HG03039 (cell line): Measurements from ENCODE around the gene CAMSAP3.

Experiments
- ATAC-seq: cut with Tn5 transposase; IDR thresholded peaks from one replicate; pipeline ENCODE4 v1.9.1; 2021; ENCODE audit warnings: mild to moderate bottlenecking, moderate library complexity; ENCODE audit not compliant: unreplicated experiment

CAMSAP3 gene

DNA sequence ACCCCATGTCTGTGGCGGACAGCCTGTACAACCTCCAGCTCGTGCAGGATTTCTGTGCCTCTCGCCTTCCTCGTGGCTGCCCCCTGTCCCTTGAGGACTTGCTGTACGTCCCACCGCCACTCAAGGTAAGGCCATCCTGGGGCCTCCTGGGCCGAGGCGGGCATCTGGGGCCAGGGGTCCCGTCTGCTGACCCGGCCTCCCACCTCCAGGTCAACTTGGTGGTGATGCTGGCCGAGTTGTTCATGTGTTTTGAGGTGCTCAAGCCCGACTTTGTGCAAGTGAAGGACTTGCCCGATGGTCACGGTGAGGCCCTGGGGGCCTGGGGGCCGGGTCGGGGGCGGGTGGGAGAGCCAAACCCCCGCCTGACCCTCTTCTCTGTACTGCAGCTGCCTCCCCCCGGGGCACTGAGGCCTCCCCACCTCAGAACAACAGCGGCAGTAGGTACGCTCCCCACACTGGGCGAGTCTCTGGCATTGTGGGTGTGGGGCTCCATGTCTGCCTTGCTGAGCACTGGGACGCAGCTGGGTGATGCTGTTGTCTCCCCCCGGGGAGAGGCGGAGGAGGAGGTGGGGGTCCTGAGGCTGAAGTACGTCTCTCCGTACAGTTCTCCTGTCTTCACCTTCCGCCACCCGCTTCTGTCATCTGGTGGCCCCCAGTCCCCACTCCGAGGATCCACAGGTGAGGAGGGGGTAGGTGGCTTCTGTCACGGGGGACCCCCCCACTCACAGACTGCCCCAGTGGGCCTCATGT lies 15.0 kb downstream of the CAMSAP3 start:
- ATAC-seq = no peak

DNA sequence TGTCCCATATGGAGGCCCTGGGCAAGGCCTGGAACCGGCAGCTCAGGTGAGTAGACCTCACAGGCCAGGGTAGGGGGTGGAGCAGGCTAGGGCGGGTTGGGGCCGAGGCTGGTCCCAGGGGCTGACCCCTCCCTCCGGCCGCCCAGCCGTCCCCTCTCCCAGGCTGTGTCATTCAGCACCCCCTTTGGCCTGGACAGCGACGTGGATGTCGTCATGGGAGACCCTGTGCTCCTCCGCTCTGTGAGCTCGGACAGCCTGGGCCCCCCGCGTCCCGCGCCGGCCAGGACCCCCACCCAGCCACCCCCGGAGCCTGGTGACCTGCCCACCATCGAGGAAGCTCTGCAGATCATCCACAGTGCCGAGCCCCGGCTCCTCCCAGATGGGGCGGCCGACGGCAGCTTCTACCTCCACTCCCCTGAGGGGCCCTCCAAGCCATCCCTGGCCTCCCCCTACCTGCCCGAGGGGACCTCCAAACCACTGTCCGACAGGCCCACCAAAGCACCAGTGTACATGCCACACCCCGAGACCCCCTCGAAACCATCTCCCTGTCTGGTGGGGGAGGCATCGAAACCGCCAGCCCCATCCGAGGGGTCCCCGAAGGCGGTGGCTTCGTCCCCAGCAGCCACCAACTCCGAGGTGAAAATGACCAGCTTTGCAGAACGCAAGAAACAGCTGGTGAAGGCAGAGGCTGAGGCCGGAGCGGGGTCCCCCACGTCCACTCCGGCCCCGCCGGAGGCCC lies 16.0 kb downstream of the CAMSAP3 start:
- ATAC-seq = no peak

DNA sequence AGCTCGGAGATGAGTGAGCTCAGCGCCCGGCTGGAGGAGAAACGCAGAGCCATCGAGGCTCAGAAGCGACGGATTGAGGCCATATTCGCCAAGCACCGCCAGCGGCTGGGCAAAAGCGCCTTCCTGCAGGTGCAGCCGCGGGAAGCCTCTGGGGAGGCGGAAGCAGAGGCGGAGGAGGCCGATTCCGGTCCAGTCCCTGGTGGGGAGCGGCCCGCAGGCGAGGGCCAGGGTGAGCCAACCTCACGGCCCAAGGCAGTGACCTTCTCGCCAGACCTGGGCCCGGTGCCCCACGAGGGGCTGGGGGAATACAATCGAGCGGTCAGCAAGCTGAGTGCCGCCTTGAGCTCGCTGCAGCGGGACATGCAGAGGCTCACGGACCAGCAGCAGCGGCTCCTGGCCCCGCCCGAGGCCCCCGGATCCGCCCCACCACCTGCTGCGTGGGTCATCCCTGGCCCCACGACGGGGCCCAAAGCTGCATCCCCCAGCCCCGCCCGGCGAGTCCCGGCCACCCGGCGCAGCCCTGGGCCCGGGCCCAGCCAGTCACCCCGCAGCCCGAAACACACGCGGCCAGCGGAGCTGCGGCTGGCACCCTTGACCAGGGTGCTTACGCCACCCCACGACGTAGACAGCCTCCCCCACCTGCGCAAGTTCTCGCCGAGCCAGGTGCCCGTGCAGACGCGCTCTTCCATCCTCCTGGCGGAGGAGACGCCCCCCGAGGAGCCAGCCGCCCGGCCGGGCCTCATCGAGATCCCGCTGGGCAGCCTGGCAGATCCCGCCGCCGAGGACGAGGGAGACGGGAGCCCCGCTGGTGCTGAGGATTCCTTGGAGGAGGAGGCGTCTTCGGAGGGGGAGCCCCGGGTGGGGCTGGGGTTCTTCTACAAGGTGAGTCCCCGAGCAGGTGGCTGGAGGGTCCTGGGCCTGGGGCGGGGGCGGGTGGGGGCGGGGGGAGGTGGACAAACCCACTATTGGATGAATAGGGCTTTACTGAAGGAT lies 16.9 kb downstream of the CAMSAP3 start:
- ATAC-seq = no peak

DNA sequence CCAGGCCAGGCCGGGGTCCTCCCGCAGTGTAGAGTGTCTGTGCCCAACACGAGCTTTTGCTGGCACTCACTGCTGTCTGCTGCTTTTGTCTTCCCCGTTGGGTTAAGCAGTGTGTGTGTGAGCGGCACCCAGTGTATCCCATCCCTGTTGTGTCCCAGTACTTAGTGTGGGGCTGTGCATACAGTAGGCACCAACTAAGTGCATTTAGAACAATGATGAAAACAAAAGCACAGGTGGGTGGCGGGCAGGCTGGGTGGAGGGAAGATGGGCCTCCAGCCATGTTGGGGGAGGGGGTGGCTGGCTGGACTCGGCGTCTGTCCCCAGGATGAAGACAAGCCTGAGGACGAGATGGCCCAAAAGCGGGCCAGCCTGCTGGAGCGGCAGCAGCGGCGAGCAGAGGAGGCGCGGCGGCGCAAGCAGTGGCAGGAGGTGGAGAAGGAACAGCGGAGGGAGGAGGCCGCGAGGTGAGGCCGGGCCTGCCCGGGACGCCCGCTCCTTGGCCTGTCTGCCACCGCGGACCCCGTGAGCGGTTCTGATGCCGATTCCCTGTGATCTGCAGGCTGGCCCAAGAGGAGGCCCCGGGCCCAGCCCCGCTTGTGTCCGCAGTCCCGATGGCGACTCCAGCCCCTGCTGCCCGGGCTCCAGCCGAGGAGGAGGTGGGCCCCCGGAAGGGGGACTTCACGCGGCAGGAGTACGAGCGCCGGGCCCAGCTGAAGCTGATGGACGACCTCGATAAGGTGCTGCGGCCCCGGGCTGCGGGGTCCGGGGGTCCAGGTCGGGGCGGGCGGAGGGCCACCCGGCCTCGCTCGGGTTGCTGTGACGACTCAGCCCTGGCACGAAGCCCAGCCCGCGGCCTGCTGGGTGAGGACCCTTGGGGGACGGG lies 19.4 kb downstream of the CAMSAP3 start:
- ATAC-seq = no peak

DNA sequence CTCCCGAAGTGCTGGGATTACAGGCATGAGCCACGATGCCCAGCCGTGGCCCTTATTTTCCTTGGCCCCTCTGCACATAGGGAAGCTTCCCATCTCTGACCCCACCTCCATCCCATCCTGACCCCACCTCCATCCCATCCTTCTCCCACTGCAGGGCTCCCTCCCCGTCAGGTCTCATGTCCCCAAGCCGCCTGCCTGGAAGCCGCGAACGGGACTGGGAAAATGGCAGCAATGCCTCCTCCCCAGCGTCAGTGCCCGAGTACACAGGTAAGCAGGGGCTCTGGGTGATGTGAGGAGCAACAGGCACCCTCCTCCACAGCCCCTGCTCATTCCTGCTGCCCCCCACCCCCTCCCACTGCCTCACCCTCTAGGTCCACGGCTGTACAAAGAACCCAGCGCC lies 21.5 kb downstream of the CAMSAP3 start:
- no peak for ATAC-seq

DNA sequence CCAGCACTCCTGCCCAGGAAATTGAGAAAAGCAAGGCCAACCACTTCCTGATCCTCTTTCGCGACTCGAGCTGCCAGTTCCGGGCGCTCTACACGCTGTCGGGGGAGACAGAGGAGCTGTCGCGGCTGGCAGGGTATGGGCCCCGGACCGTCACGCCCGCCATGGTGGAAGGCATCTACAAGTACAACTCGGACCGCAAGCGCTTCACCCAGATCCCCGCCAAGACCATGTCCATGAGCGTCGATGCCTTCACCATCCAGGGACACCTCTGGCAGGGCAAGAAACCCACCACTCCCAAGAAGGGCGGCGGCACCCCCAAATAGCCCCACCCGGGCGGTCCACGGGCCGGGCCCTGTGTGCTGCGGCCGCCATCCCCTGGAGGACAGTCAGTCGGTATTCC lies 22.1 kb downstream of the CAMSAP3 start:
- ATAC-seq = no peak

DNA sequence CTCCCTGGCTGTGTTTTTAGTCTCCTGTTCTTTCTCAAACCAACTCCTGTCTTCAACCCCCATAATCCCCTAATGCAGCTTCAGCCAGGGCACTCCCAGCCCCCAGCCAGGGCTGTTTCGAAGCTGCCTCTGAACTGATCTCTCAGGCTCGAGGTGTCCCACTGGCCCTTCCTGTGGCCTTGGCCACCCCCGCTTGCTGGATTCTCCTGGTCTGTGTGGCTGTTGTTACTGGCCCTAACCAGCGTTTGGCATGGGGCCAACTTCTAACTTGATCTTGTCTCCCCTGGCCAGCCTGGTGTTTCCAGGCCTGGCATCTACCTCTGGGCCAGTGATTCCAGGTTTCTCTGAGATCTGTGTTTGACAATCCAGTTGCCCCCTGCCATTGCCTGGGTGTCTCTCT lies 22.7 kb downstream of the CAMSAP3 start:
- no peak for ATAC-seq

DNA sequence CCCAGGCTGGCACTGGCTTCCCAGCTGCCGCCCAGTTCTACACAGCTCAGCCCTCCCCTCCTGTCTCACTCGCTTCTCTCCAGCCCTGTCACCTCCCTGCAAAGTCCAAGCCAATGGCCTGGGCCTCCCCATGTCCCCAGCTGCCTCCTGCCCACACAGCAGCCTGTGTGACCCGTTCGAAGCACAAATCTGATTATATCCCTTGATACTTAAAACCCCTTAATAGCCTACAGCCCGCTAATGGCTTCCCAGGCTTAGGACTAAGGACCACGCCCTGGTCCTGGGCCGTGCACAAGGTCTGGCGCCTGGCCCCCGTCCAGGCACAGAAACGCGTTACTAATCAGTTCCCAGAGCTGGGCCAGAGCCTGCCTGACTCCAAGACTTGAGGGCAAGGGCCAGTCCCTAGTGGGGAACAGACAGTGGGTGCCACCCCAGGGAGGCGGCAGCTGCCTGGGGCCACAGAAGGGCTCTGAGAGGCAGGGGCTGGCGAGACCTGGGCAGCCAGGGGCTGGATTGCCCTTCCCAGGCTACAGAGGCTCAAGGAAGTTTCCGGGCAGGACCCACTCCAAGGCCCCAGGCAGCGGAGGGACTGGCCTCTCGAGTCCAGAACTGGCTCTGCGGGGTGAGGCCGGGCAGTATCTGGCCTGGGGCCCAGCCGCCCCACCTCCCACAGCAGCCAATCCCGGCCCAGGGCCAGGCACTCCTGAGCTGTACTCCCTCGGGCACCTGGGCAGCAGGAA lies 23.3 kb downstream of the CAMSAP3 start:
- no peak for ATAC-seq

DNA sequence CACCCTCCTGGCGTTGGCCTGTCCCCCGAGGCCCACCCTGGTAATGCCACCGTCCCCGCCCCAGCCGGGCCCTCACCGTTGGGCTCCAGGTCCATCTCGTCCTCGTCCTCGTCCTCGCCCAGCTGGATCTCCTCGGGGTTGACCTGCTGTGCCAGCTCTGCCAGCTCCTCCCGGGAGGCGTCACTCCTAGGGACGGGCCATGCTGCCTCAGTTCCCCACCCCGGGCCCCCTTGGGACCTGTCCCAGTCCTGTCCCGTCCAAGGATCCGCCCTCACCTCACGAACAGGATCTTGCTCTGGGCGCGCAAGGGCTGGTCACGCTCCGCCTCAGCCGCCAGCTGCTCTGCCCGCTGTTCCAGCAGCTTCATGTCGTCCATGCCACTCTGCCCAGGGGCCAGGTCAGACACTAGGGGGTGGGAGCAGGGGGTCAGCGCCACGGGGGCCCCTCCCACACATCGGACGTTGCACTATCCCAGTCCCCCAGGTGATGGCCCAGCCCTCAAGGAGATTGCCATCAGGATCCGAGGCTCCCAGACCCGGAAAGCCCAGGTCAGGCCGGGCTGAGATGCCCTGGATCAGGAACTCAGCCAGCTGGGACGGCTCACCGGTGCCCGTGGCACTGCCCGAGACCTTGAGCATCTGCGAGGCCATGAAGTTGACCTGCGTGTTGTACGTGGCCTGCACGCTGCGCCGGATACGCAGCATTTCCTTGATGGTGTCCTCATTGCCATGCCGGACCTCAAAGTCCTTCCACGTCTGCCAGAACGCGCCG lies 24.2 kb downstream of the CAMSAP3 start:
- ATAC-seq = no peak

DNA sequence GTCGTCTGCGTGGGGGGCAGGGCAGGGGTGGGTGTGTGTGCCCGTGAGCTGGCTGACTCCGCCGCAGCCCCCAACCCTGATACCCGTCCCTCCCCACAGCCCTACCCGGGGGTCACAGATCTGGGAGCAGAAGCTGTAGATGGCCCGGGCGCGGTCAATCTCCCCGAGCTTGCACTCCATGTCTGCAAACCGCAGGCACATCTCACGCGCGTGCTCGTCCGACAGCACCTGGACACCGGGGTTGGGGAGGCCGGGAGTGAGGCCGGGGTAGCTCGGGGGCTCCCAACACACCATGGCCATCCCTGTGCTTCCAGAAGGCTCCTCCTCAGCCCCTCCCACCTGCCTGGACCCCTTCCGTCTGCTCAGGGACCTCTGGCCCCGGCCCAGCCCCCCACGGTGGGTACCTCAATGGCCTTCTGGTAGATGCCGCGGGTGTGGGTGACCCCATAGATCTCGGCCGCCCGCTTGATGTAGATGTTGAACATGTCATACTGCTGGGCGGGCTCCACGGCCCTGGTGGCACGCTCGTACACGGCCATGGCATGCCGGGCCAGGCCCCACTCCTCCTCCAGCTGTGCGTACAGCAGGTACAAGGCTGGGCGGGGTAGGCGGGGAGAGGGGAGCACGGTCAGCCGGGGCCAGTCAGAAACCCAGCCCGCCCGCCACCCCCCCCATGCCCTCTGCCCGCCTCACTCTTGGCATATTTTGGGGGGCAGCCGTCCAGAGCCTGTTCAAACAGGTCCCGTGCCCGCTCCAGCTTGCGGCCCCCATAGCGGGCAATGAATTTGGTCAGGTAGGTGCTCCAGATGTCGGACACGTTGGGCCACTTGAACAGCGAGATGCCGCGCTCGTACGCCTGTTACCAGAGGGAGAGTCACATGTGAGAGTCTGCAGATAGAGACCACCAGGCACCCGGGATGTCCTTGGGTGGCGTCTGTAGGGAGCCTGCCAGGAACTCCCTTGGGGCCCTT lies 25.1 kb downstream of the CAMSAP3 start:
- no peak for ATAC-seq

DNA sequence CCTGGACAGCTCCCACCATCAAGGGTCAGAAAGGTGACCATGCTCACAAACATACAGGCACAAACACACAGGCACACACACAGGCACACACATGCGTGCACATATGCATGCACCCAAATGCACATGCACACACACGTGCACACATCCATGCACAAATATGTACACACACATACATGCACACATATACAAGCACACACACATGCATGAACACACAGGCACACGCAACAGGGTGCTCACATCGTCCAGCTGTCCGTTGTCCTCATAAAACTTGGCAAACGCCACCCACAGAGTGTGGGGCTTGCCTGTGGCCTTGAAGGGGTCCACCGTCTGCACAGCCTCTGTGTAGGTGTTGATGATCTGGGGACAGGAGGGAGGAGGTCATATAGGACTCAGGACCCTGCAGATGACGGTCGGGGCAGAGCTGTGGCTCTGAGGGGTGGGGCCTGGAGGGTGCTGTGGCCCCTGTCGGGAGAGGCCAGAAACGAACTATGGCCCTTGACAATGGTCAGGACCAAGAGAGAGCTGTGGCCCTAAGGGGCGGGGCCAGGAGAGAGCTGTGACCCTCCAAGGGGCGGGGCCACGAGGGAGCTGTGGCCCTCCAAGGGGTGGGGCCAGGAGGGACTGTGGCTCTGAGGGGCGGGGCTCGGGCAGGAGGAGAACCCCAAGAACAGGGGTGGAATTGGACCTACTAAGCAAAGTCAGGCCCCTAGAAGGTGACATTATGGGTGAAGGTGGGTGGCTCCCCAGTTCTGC lies 27.4 kb downstream of the CAMSAP3 start:
- ATAC-seq = no peak

DNA sequence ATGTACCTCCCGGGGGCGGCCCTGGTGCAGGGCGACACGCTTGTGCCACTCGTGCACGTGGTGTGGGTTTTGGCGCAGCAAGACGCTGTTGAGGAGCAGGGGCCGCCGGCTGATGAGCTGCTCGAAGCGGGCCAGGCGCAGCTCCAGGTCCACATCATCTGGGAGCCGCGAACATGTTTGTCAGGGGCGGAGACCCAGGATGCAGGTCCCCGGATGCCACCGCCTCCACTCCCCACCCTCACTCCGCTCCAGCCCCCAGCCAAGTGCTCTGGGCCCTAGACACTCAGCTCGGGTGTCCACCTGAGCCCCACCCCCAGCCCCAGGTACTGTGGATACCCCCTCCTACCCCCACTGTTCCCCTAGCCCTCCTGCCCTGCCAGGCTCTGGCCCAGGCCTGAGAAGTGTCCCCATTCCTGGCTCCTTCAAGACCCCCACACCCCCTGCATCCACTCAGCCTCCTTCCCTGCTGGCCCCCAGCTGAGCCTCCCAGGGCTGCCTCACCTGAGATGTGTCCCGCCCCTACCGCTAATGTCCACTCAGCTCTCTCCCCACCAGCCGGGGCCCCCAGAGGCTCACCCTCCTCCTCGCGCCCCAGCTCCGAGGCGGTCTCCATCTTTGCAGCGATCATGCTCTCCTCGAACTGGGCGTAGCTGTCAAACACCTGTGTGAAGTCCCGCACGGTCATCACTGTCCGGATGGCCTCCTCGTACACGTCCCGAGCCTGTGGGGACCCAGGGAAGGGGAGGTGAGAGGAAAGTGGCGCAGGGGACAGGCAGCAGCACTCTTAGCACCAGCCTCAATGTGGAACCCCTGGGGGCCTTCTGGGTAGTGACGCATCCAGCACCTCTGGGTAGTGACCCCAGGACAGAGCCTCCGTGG lies 28.3 kb downstream of the CAMSAP3 start:
- ATAC-seq = no peak

DNA sequence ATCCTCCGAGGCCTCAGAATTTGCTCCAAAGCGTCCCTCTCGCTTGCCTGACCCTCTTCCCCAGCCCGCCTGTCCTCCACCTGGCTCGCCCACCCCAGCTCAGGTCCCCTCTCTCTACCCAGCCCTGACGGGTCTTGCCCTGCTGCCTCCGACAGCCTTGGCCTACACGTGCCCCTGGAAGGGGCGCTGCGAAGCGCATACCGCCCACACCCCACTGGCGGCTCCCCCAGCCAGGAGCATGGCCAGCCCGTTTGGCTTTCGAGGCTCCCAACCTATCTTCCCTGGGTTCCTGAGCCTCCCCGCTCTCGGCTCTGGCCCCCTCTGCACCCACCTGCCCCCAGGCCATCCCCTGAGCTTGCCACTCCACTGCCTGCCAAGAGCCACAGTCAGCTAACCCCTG lies 29.1 kb downstream of the CAMSAP3 start:
- no peak for ATAC-seq

DNA sequence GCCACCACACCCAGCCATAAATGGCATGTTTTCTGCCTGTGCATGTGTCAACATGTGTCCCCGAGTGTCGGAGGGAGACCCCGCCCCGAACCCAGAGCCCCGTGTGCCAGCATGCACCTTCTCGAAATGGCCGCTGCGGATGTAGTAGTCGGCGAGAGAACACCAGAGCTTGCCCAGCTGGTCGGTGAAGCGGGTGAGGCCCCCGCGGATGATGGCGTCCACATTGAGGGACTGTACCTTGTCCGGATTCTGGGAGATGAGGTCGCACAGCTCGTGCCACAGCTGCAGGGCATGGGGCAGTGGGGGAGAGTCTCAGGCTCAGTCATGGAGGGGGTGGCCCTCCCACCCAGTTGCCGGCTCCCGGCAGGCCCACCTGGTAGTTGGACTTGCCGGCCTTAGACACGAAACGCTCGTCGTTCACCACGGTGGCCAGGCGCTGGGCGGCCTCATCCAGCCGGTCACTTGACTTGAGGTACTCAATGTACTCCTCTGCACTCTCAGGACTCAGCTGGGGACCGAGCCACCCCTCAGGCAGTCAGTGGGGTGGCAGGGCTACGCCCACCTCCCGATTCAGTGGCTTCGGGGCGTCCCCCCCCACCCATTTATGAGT lies 30.2 kb downstream of the CAMSAP3 start:
- ATAC-seq = no peak

DNA sequence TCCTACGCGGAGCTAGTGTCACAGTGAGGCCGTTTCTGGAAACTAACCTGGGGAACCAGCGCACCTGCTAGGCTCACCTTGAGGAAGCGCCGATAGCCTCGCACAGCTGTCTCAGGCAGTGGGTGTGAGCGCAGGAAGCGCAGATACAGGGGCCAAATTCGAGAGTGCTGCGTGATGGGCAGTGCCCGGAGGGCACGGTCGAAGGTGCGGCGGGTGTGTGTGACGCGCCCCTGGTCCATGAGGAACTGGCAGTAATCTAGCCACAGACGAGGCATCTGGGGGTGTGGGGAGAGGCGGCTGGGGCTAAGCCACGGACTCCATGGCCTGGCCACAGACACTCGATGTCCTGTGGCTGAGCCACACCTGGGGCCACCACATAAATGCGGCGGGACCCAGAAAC lies 31.5 kb downstream of the CAMSAP3 start:
- ATAC-seq = no peak
